A549 (cell line): Measurements from ENCODE around the gene THTPA.

Source experiments
- EP300 ChIP-seq, 2 experiments: fragments of >200 bp; sonication (Bioruptor Twin); formaldehyde crosslinking; IDR thresholded peaks; 2 replicates in 1 of 2; 3 replicates in 1 of 2; pipeline ENCODE4 v1.6.1; 2016 to 2017
- TF ChIP-seq, protein P1 (sequence below): fragments of >200 bp; sonication (Bioruptor Twin); formaldehyde crosslinking; IDR thresholded peaks from 3 replicates; pipeline ENCODE4 v1.5.1; 2016

DNA sequence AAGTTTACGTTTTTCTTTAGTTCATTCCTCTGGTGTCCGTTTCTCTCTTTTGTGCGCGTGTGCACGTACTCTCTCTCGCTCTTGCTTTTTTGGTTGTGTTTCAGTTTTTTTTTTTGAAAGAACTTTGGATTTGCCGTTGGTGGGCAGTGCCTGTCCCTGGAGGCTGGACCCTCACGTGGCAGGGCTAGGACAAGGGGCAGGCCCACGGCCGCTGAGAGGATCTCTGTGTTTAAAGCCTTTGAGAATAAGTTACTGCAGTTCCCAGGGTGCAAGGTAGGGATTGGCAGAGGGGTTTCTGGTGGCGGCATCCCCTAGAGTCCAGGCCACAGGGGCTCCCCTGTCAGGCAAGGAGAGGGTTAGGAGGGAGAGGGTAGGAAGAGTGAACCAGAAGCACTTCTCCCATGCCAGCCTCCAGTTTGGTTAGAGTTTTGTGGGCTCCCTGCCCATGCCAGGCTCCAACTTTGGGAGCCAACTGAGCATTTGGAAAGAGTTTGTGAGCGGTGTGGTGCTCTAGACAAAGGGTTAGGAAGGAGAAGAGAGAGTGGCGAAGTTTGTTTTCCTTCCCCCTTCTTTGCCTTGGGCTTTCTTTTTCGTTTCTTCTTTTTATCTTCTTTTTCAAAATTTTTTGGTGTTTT, 35.1 kb upstream of the THTPA start:
- TF ChIP-seq, protein P1, sequence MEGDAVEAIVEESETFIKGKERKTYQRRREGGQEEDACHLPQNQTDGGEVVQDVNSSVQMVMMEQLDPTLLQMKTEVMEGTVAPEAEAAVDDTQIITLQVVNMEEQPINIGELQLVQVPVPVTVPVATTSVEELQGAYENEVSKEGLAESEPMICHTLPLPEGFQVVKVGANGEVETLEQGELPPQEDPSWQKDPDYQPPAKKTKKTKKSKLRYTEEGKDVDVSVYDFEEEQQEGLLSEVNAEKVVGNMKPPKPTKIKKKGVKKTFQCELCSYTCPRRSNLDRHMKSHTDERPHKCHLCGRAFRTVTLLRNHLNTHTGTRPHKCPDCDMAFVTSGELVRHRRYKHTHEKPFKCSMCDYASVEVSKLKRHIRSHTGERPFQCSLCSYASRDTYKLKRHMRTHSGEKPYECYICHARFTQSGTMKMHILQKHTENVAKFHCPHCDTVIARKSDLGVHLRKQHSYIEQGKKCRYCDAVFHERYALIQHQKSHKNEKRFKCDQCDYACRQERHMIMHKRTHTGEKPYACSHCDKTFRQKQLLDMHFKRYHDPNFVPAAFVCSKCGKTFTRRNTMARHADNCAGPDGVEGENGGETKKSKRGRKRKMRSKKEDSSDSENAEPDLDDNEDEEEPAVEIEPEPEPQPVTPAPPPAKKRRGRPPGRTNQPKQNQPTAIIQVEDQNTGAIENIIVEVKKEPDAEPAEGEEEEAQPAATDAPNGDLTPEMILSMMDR = no peak
- TF ChIP-seq EP300 (IDR thresholded peaks at IDR 0.05) = no peak
